ENCODE measurements around the gene ROS1.

Gene ROS1

DNA sequence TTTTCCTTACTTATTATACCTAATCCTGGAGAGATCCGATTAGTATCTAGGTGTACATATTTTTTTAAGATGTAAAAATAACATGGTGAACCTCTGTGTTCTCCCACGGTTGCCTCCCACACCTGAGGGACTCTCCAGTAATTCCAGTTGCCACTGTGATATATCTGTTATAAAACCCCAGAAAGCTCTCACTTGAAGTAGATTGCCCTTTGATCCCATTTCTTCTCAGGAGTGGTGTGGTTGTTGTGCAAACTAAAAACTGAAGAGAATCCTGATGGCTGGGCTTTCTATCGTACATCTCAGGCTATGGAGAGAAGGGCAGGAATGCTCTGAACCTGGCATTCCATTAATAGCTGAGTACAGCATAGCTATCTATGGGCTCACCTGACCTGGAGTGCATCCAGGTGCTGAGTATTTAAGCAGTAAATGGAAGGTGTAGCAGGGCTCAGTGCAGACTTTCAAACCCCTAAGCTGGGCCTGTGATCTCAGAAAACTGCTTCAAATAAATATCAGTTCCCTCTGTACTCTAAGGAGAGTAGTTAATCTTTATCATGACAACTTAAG lies 119.4 kb downstream of the ROS1 start:
- DNase-seq, result no peak

DNA sequence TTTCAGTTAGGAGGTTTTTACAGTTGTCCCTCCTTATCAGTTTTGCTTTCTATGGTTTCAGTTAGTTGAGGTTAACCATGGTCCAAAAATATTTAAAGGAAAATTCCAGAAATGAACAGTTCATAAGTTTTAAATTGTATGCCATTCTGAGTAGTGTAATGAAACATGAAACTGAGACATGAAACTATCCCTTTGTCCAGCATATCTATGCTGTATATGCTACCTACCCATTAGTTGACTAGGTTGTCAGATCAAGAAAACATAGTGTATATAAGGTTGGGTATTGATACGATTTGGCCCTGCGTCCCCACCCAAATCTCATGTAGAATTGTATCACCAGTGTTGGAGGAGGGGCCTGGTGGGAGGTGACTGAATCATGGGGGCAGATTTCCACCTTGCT lies 121.3 kb downstream of the ROS1 start:
- no peak for DNase-seq

DNA sequence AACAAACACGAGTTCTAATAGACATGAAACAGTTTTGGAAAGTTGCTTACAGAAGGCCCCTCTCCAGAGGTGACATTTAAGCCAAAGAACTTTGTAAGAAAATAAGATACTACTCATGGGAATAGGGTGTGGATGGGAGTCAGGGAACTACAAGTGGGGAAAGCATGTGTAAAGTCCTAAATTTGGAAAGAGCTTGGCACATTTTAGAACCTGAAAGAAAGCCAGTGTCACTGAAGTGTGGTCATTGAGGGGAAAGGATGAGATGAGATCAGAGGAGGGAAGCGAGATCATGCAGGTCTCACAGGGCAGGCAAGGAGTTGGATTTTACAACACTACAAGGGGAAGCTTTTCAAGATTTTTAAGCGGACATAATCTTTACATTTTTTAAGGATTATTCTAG lies 122.4 kb downstream of the ROS1 start:
- no peak for DNase-seq

DNA sequence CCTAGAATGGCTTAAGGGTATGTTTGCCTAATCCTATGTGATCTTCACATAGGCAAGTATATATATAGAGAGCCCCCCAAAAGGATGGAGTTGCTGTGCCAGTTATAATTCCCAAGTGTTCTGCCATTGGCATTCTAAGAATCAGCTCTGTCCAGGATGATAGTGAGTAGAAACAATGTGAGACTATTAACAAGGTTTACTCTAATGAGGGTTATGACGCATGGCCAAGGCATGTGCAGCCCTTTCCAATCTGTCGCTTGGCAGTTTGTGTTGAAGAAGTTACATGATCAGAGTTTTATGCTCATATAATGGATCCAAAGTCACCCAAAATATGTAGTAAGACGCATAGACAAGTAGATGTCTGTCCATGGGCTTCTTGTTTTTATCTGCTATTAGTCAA lies 126.8 kb downstream of the ROS1 start:
- DNase-seq, result no peak

DNA sequence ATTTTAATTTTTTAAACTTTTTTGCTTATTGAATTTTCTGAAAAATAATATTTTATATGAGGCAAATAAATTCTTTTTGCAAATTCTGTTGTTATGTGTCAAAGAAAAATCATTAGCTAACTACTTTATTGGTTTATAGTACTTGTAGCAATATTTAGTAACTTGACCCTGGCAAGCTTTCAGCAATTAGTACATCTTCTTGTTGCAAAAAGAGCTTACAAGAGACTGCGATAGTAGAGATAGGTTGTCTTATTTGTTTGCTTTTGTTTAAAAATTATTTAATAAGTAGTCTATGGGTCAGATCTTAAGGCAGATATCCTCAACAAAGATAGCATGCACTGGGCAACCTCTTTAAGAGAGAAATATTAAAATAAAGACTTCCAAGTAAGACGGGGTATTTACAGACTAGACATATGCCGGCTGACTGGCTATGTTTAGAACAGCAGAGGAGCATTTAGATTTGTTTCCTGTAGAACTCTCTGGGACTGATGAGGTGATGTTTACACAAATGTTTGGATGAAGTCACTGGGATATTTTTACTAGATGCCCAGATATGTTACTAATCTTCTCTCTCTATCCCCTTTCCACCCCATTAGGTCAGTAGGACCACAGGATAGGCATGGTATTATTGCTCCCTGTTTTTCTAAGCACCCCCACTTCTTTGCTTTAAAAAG lies 135.4 kb downstream of the ROS1 start:
- no peak for DNase-seq

DNA sequence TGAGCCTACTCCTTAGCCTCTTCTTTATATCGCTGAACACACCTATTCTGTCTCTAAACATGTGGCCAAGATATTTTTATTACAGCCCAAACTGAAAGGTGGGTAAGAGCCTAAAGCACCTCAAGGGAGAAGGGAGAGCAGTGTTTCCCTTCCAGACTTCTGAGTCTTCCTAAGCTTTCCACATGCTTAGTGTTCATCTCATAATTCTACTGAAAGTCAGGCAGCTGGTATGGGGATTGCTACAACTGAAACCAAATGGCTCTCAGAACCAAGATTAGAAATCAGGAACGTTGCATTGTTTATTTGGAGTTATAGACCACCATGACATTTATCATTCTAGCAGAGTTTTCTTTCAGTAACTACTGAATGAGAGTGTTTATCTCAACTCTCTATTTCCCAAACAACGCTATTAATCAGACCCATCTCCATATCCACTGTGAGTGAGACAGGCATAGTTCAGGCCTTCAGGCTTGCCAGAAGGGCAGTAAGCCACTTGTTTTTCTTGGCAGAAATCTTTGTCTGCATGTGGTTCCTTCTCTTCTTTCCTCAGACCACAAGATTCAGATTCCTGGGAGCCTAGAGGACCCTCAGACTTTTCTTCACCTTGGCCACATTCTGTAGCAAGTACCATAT lies 137.5 kb downstream of the ROS1 start:
- no peak for DNase-seq

DNA sequence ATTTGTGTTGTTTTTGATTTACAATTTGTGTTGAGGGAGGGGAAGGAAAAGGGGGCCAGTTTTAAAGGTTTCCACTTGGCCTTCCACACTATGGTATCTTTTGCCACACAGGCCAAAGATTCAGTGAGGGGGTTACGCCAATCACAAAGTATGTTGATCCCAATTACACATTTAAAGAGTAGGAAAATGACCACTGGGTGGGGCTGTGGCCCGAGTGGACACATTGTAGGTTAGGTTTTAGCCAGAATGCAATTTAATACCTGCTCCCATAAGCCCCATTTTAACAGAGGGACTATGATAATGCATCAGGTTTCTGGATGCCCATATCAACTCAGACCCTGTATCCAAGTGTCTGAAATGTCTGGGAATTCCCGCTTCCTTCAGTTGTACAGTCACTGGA lies 144.8 kb downstream of the ROS1 start:
- DNase-seq, result no peak

DNA sequence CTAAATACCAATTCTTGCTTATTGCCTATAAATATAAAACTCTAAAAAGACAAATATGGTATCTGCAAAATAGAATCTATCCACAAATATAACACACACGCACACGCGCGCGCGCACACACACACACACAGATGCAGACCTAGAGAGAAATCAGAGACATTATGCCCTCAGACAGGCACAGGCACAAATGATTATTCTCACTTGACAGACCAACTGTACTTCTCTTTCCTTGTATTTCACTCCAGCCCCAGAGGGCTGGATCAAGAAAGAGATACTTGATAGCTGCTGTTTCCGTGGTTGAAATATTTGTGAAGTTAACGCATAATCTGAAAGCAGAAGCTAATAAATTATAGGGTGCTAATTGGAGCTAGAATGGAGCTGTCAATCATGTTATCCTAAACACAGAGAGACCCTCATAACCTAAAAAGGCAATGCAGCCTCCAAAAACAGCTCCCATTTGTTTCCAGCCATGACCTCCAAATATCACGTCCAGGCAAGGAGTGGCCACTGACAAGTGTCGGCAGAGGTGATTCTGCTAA lies 148.9 kb downstream of the ROS1 start:
- no peak for DNase-seq

DNA sequence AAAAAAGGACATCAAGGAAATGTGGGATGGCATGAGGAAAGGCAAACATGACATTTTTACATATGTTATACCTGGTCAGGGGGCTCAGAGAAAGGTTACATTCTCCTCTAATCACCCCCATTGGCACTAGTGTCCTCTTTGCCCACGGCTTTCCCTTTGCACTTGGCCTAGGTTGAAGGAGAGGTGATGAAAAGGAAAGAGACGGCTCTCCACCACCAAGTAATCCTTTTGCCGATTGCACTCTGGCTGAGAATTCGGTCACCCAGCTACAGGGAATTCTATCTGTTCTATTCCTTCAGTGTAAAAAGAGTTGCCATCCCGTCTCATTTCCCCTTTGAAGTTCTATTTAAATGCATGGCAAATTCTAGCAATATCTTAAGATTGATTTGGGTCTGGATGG lies 150.0 kb downstream of the ROS1 start:
- DNase-seq, result no peak

DNA sequence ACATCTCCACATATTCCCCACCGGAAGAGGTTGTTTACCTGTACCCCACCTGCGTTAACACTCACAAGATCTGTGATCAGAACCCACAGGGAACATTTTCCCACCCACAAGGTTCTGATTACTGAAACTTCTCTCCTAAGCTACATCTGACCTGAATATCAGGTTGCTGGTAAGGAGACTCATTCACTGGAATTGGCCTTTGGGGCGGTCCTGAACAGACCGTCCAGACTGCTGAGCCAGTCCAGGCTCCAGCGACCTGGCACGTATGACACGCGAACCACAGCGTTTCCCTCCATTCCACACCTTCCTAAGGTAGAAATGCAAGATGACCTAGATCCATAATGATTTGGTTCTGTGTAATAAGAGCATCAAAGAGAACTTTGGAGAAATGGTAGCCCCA lies 150.5 kb downstream of the ROS1 start:
- no peak for DNase-seq

DNA sequence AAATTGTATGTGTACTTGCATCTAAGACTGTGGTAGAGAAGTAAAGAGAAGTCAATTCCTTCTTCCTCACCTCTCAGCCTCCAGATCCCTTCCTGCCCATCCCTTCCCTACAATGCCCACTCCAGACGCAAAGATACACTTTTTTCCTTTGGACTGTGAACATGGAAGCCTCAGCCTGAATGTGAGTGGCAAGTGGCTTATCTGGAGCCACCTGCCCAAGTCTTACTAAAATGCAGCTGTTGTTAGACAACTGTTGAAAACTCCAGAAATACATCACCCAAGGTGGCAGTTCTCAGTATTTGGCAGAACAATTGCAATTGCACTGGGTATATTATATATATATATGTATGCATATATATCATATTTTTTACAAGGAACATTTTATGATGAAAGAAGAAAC lies 152.9 kb downstream of the ROS1 start:
- DNase-seq, result no peak

DNA sequence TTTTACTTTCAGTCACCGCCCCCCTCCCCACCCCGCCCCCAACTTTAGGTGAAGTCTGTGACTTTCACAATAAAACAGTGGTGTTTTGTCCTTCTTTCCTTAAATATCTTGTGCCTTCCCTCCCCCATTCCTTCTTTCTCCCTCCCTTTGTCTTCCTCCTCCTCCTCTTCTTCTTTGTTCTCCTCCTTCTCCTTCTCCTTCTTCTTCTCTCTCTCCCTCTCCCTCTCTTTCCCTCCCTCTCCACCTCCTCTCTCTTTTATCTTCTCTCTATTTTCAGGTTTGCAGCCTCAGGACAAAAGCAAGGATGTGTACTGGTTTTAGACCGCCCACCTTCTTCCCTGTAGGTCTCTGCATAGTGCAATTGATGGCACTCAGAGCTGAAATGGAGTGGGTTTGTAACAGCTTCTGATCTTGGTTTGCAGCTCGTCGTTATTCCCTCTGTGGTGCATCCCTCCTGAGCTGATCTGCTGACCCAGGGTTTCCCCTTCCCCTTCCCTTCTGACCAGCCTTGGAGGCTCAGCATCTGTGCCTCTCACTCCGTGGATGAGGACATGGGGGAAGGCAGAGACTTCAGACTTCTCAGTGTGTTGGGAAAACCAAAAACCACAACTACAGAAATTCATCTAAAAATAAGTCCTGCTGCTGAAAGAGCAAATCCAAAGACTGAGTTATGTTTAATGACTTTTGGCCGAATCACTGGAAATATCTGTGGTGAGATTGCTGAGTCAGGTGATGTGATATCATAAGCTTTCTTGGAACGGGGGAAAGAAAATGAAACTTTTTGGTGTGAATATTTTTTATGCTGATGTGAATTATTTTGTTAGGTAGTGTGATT lies 153.5 kb downstream of the ROS1 start:
- no peak for DNase-seq

DNA sequence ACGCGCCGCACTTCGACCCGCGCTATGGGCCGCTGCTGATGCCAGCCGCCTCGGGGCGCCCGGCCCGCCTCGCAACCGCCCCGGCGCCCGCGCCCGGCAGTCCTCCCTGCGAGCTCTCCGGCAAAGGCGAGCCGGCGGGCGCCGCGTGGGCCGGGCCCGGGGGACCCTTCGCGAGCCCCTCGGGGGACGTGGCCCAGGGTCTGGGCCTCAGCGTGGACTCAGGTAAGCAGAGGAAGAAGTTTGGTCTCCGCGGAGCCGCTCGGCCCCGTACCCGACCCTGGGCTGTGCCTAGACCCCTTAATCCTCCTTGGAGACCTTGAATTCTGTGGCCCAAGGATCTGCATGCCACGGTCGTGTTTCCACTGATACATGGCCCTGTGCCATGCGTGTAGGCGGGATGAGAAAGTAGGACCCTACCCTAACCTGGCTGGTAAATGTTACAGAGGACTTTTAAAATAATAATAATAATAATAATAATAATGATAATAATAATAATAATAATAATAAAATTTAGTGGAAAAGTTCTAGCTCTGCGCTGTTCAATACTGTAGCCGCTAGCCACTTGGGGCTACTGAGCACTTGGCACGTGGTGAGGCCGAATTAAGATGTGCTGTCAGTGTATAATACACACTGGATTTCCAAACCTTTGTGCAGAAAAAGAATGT lies 154.8 kb downstream of the ROS1 start:
- DNase-seq, result no peak

DNA sequence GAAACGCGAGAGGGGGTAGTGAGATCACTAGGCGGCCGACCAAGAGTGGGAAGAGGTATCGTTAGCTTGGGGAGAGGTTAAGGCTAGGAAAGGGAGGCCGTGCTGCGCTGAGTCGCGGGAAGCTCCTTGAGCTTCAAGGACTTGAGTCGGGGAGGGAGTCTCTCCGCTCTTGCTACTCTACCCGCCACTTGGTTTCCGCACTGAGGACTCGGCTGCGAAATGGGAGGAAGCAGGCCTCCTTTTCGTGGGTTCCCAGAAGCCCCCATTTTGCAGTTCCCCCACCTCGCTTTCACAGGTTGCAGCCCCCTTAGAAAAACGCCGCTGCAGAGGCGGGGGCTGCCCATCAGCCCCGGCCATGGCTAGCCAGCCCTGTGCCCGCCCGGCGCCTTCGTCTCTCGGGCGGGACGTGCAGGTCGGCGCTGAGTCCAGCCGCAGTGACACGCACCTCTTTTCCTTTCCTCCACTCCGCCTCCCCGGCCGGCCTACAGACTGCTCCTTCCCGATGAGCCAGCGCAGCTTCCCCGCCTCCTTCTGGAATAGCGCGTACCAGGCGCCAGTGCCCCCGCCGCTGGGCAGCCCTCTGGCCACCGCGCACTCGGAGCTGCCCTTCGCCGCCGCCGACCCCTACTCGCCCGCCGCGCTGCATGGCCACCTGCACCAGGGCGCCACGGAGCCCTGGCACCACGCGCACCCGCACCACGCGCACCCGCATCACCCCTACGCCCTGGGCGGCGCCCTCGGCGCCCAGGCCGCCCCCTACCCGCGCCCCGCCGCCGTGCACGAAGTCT lies 155.5 kb downstream of the ROS1 start:
- no peak for DNase-seq

DNA sequence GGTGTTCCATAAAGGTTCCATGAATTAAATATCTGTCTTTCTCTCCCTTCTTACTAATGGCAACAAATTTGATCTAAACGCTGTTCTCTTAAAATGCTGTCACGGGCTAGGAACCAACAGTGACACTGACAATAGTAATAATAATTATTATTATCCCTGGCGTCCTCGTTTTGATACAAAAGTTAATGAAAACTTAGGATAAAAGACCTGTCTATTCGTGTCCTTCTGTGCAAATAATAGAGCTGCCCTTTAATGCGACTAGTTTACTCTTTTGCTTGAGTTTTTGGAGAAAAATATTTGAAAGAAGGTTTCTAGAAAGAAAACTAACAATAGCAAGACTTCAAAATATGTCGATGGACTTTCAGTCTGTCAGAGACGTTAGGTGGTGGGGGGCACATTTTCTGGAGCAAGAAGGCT lies 156.1 kb downstream of the ROS1 start:
- DNase-seq, result no peak

DNA sequence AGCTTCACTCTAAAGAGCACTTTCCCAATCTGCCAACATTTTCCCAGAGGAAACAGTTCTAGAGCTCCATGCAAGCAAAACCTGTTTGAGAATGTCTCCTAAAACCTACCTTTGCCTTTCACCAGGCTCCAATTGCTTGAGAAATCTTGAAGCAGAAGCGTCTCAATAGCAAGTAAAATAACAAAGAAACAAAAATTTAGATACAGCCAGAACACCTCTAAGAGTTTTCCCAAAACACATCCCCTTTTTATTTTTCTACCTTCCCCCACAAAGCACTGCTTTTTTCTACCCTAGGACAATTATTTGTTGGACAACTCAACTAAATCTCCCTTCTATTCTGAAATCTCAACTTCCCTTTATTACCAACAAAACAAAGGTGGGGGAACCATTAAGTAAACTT lies 156.8 kb downstream of the ROS1 start:
- no peak for DNase-seq

DNA sequence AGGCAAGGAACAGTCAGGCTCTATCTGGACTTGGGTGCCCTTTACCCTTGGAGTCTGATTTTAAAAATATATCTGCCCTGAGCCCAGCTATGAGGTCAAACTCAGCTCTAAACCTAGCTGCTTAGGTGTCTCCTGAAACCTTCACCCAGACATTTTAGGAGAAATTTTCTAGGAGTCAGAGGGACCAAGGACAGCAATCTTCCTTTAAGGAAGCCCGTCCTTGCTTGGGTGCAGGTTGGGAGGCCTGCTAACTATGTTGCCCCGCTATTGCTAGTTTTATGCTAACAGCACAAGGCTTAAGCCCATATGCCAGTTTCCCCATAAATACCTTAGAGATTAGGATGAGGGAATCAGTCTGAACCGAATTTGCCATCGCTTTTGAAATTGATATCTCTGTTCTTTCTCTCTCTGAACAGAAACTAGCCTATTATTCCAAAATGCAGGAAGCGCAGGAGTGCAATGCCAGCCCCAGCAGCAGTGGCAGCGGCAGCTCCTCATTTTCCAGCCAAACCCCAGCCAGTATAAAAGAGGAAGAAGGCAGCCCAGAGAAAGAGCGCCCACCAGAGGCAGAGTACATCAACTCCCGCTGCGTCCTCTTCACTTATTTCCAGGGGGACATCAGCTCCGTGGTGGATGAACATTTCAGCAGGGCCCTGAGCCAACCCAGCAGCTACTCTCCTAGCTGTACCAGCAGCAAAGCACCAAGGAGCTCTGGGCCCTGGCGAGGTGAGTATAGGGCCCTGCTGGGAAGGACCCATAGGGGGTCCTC lies 157.8 kb downstream of the ROS1 start:
- DNase-seq, result no peak

DNA sequence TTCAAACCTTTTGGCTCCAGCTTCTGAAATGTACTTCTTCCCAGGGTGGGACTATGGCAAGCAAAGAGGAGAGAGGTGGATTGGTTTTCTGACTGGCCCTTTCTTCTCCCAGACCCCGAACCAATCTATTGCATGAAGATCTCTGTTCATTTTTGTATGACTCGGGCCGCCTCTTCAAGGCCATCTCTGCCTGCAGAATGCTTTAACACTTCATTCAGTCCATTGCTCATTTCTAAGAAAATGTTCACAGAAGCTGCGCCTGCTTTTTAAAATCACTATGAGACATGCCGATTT lies 158.7 kb downstream of the ROS1 start:
- no peak for DNase-seq

DNA sequence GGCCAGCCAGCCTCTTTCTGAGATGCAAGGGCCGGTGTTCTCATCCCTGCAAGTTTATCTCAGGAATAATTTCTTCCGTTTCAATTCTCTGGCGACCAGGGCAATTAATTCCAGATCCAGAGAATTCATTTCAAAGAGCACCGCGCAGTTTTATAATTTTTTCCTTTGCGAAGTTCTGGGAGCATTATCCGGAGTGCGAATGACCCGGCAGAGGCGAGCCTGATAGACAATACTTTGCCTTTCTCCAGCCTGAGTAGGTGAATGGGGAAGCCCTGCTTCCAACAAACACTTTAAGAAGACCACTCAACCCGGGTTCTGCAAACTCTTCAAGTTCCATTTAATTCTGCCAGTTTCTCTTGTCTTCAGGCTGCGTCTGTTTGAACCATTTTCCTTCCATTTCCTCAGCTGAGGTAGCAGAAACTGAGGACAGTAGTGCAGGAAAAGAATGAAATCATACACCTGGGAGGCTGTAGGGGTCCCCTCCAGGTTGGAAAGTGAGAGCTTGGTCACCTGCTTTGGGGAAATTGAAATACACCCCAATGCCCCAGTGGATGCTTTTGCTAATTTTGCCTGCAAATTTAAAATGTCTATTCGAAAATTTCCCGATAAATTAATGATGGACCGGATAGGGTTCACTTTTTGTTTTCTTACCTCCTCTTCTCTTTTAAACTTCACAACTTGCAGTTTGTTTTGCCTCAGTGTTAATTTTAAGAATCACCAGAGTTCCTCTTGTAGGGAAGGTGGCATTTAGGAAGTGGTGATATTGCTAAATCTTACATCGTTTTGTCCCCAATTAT lies 159.3 kb downstream of the ROS1 start:
- DNase-seq, result no peak

DNA sequence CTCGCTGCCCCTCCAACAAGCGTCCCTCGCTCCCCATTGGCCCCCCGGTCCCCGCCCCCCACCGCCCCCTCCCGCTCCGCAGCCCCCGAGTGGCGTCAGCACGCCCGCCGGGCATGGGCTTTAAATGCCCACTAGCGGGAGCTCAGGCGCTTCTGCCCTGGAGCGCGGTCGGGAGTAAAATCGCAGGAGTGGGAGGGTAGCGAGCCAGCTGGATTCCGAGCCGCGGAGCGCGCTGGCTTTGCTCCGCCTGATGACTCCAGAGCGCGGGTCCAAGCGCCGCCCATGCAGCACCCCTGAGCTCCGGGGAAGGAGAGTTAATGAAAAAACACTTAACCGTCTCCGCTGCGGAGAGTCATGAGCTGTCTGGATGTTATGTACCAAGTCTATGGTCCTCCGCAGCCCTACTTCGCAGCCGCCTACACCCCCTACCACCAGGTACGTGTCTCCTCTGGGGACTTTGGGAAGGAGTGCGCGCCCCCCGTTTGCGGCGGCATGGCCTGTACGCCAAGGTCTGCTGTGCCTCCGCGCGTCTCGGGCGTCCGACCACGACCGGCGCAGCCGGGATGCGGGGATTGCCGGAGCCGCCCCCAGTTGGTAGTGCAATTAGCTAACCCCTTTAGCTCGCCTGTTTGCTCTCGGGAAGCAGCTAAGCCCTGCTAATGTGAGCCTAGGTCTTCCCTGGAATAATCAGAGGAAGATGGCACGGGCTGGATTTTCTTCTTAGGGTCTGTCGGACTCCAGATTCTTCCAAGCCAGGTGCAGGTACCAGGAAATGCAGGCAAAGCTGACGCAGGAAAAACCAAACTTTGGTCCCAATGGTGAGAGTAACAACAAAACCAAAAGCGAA lies 160.1 kb downstream of the ROS1 start, which contains the start of gene VGLL2:
Gene VGLL2, plus strand, starts transcription at position 149 of the 847 bp plus-strand sequence. Its CDS starts 206 bp downstream, at position 355.
- DNase-seq, result no peak
